Heart right ventricle (tissue), 16 donors: ENCODE measurements around the gene POLK. TPM values are rescaled to one million over a fixed set of nuclear protein-coding genes. Genes with fewer than 3 reads are reported as not detected.
"Not testable (repeated sequence)": the region's sequence is repeated elsewhere in the genome, so short reads cannot be mapped to it uniquely, and the experiment has no call there.

Experiments used
- ATAC-seq, 8 donors: fragments of 200-7000 bp; cut with Tn5 transposase; one replicate each; pipeline ENCODE4 v1.9.1; 2020; ENCODE audit warnings: mild to moderate bottlenecking in 8 of 8, moderate library complexity in 8 of 8, moderate number of reproducible peaks in 1 of 8
- DNase-seq, 2 donors: peaks; one replicate each; pipeline ENCODE4 v3.0.0-alpha.2; 2020
- H3K27ac ChIP-seq, 10 donors: fragments of 200-600 bp; sonication (generic) in 2 of 10; one replicate each; pipeline versions ENCODE4 v1.5.0 to v1.8.0; 2020 to 2022; ENCODE audit warnings: mild to moderate bottlenecking in 3 of 10
- H3K27me3 ChIP-seq, 7 donors: fragments of 200-600 bp; one replicate each; pipeline ENCODE4 v1.8.0; 2021 to 2022; ENCODE audit warnings: mild to moderate bottlenecking in 2 of 7
- H3K36me3 ChIP-seq, 9 donors: fragments of 200-600 bp; sonication (generic) in 1 of 9; one replicate each; pipeline versions ENCODE4 v1.5.0 to v1.8.0; 2020 to 2022; ENCODE audit warnings: mild to moderate bottlenecking in 2 of 9
- H3K4me1 ChIP-seq, 9 donors: fragments of 200-600 bp; sonication (generic) in 1 of 9; one replicate each; pipeline versions ENCODE4 v1.5.0 to v1.8.0; 2020 to 2022; ENCODE audit warnings: mild to moderate bottlenecking in 4 of 9
- H3K4me3 ChIP-seq, 10 donors: fragments of 200-600 bp; sonication (generic) in 2 of 10; one replicate each; pipeline versions ENCODE4 v1.5.0 to v1.8.0; 2020 to 2022; ENCODE audit warnings: mild to moderate bottlenecking in 7 of 10, moderate library complexity in 2 of 10
- H3K9me3 ChIP-seq, 11 donors: fragments of 200-600 bp in 10 of 11; sonication (generic) in 2 of 11; one replicate each; pipeline versions ENCODE4 v1.5.0 to v1.8.0; 2013 to 2022; ENCODE audit warnings: mild to moderate bottlenecking in 2 of 11, control low read depth in 1 of 11, moderate library complexity in 1 of 11
- WGBS, 2 donors: extraction: QIAGEN DNeasy Blood & Tissue Kit; methylation state at CpG; one replicate each; pipeline ENCODE4 v1.1.7; 2013; ENCODE audit warnings: inconsistent platforms in 1 of 2; 5-methylcytosine and 5-hydroxymethylcytosine counted together
- intact Hi-C, 10 donors: fragments of 100-400 bp; cut with DNase I; formaldehyde crosslinking; loops; one replicate each; pipeline versions ENCODE4 v1.11.1 to v1.14.2; 2022
- polyA plus RNA-seq, 2 donors: library from polyadenylated mRNA; stranded (reverse); fragments of 200-250 nt; gene quantifications; one replicate each; pipeline ENCODE4 v1.2.3, GENCODE V29; 2013
- total RNA-seq, 10 donors: library from RNA; stranded (reverse); fragmentation: NEBNext Ultra II Directional in 3 of 10; extraction: Animal tissue kit (Norgen Biotek cat#: 25700) in 3 of 10; gene quantifications; one replicate each; pipeline versions ENCODE4 v1.2.1 to v1.2.4, GENCODE V29; 2021 to 2023
- TF ChIP-seq, protein P1 (sequence below), 9 donors: fragments of 200-600 bp; sonication (generic) in 2 of 9; IDR thresholded peaks; one replicate each; pipeline versions ENCODE4 v1.5.0 to v1.8.0; 2021 to 2022; ENCODE audit warnings: antibody characterized with exemption in 9 of 9, mild to moderate bottlenecking in 5 of 9, moderate library complexity in 1 of 9
- donor health status: Arrhythmogenic right ventricular cardiomyopathy.
- donor health status: ischemic (EF 13 %, LVEDD 7.1; RV severe dilation, severe dysfunction).
- donor health status: healthy with polysubstance abuse.
- donor health status: DM: no; HTN: yes; CAD: no.
- donor health status: DM: no; HTN: no; CAD: no.
- donor health status: ischemic (EF 25% LVEDD 6.9; RV normal size, moderate dysfunction).
- donor health status: ischemic (EF 25% LVEDD 5.7; RV mildly dilated, moderate dysfunction).
- donor health status: healthy.
- donor health status: DM: yes; HTN: yes; CAD: no.
- donor health status: Ischemic cardiomyopathy.
- donor health status: ischemic (EF 35%, LVEDD 5.7; RV mildly dilated, moderate dysfunction).
- donor health status: nonischemic (EF 11% LVEDD 7.7; RV severe dilation, severe dysfunction).
- donor health status: DM: yes; HTN: yes; CAD: no.
- donor health status: PGD.
- donor health status: ischemic (EF 29% LVEDD 5.4; RV normal size, mild dysfunction).
- donor health status: nonischemic (EF 23%, LVEDD 6.1; RV moderate dilation, normal function).

The POLK gene
- total and polyA plus RNA-seq, 12 donors = 4.0 to 27.2 (median 22.6) TPM

DNA sequence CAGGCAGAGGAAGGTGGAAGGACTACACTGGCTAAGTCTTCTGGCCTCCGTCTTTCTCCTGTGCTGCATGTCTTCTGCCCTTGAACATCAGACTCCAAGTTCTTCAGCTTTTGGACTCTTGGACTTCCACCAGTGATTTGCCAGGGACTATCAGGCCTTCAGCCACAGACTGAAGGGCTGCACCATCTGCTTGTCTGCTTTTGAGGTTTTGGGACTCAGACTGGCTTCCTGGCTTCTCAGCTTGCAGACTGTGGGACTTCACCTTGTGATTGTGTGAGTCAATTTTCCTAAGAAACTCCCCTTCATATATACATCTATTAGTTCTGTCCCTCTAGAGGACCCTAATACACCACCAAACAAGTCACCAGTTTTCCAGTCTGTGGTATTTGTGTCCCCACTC lies 89.9 kb downstream of the POLK start:
- H3K36me3 ChIP-seq = peaks cover 0 to 81% (median 3%) of the 10 kb centered on the region in 9 donors
- H3K27me3 ChIP-seq = no peaks in the 10 kb centered on the region
- intact Hi-C loops = no loop called here
- H3K4me3 ChIP-seq = no peak overlapping the region
- H3K27ac ChIP-seq = no peak overlapping the region
- 100% methylated on average over 1 of the region's 1 CpG for WGBS, 2 donors
- TF ChIP-seq, protein P1, sequence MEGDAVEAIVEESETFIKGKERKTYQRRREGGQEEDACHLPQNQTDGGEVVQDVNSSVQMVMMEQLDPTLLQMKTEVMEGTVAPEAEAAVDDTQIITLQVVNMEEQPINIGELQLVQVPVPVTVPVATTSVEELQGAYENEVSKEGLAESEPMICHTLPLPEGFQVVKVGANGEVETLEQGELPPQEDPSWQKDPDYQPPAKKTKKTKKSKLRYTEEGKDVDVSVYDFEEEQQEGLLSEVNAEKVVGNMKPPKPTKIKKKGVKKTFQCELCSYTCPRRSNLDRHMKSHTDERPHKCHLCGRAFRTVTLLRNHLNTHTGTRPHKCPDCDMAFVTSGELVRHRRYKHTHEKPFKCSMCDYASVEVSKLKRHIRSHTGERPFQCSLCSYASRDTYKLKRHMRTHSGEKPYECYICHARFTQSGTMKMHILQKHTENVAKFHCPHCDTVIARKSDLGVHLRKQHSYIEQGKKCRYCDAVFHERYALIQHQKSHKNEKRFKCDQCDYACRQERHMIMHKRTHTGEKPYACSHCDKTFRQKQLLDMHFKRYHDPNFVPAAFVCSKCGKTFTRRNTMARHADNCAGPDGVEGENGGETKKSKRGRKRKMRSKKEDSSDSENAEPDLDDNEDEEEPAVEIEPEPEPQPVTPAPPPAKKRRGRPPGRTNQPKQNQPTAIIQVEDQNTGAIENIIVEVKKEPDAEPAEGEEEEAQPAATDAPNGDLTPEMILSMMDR (IDR thresholded peaks at IDR 0.05) = no peak
- no peak for ATAC-seq
- no peaks in the 10 kb centered on the region for H3K9me3 ChIP-seq
- H3K4me1 ChIP-seq = peaks cover 0 to 13% (median 0%) of the 10 kb centered on the region in 9 donors
- no peak for DNase-seq

DNA sequence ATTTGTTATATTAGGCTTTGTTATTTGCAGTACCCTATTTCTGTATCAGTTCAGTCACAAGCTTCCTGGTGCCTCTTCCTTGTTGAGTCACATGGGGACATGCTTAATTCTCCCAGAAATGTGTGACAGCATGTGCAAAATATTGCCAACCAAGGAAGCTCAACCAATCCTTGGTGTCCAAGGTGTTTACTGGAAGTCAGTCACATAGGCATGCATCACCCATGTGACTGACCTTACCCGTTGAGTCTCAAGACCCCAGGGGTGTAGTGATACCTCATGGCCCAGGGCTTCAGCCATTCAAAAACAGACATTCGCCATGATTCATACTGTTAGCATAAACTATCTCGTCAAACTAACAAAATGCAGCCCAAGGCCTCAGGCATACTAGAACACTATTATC lies 90.3 kb downstream of the POLK start:
- no peak overlapping the region for H3K4me3 ChIP-seq
- intact Hi-C loops = no loop called here
- H3K36me3 ChIP-seq = peaks cover 0 to 77% (median 3%) of the 10 kb centered on the region in 9 donors
- no peak for DNase-seq
- ATAC-seq = no peak
- H3K4me1 ChIP-seq = peaks cover 0 to 13% (median 0%) of the 10 kb centered on the region in 9 donors
- no peaks in the 10 kb centered on the region for H3K27me3 ChIP-seq
- H3K9me3 ChIP-seq = no peaks in the 10 kb centered on the region
- no peak overlapping the region for H3K27ac ChIP-seq
- WGBS, 2 donors = 93 to 94% methylated on average over 3 of the region's 3 CpGs
- TF ChIP-seq, protein P1 (IDR thresholded peaks at IDR 0.05) = no peak

DNA sequence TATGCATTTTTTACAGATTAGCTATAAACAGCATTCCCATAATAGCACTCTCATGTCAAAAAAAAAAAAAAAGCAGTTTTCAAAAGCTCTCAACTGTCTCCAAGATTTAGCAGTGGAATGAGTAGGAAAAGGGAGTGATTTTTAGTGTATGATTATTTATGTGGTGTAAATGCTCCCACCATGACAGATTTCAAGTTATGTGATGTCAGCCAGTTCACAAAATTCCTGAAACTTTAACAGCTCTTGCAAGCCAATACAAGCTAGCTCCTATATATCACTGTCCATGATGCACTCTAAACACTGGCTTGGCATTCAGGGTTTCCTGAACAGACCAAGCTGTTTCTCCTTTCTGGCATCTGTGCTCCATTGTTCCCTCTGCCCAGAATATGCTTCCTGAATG lies 91.7 kb downstream of the POLK start:
- DNase-seq (no peak), ATAC-seq (no peak)
- intact Hi-C loops = no loop called here
- TF ChIP-seq, protein P1 (IDR thresholded peaks at IDR 0.05) = no peak
- Histone ChIP-seq H3K4me1 (peaks cover 0 to 13% (median 0%) of the 10 kb centered on the region in 9 donors), H3K9me3 (no peaks in the 10 kb centered on the region), H3K4me3 (no peak overlapping the region), H3K27ac (no peak overlapping the region), H3K27me3 (no peaks in the 10 kb centered on the region), H3K36me3 (peaks cover 0 to 63% (median 3%) of the 10 kb centered on the region in 9 donors)

DNA sequence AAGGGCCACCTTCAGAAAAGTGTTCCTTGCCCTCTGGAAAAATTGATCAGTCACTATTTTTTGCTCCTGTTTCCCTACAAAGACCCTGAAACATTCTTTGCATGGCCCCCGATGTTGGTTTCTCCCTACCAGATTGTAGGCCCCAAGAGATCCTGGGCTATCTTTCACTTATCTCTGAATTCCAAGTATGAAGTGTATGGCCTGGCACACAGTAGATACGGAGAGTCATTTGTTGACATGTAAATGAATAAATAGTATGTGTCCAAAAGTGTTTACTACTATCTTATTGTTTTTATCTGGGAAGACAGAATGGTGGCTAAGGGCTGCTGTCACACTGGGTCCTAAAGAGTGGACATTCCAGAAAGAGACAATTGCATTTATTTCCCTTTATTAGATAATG lies 92.1 kb downstream of the POLK start:
- Histone ChIP-seq H3K4me3 (no peak overlapping the region), H3K9me3 (no peaks in the 10 kb centered on the region), H3K4me1 (peaks cover 0 to 13% (median 0%) of the 10 kb centered on the region in 9 donors), H3K27me3 (no peaks in the 10 kb centered on the region), H3K36me3 (peaks cover 0 to 59% (median 3%) of the 10 kb centered on the region in 9 donors), H3K27ac (no peak overlapping the region)
- TF ChIP-seq, protein P1 (IDR thresholded peaks at IDR 0.05) = no peak
- no peak for DNase-seq
- 43 to 61% methylated on average over 2 of the region's 2 CpGs for WGBS, 2 donors
- no peak for ATAC-seq
- intact Hi-C loops = no loop called here

DNA sequence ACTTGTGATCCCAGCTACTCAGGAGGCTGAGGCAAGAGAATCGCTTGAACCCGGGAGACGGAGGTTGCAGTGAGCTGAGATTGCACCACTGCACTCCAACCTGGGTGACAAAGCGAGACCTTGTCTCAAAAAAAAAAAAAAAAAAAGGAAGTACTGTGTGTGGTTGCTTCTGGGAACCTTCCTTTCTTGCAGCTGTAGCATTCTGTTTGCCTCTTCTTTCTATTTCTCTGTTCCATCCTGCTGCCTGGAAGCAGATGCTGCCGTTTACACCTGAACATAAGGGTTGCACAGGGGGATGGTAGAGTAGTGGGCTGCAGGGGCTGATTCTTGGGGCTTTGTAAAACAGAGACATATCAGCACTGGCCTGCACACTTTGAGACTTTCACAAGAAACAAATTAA lies 95.7 kb downstream of the POLK start:
- peaks cover 0 to 27% (median 11%) of the 10 kb centered on the region in 9 donors for H3K4me1 ChIP-seq

More for the DNA sequence above, 95.7 kb downstream of the POLK start:
- intact Hi-C loops, H3K27ac ChIP-seq, ATAC-seq, H3K4me3 ChIP-seq, H3K27me3 ChIP-seq, DNase-seq, H3K9me3 ChIP-seq: not testable (repeated sequence)
- WGBS, 2 donors = 87 to 89% methylated on average over 5 of the region's 5 CpGs
- H3K36me3 ChIP-seq = peaks cover 0 to 23% (median 0%) of the 10 kb centered on the region in 9 donors
